ENCODE results near the gene IL1R1. TPM values are rescaled to one million over a fixed set of nuclear protein-coding genes. Genes with fewer than 3 reads are reported as not detected.

The IL1R1 gene, protein sequence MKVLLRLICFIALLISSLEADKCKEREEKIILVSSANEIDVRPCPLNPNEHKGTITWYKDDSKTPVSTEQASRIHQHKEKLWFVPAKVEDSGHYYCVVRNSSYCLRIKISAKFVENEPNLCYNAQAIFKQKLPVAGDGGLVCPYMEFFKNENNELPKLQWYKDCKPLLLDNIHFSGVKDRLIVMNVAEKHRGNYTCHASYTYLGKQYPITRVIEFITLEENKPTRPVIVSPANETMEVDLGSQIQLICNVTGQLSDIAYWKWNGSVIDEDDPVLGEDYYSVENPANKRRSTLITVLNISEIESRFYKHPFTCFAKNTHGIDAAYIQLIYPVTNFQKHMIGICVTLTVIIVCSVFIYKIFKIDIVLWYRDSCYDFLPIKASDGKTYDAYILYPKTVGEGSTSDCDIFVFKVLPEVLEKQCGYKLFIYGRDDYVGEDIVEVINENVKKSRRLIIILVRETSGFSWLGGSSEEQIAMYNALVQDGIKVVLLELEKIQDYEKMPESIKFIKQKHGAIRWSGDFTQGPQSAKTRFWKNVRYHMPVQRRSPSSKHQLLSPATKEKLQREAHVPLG
- total RNA-seq: 30.5 and 377 TPM in 2 replicates

DNA sequence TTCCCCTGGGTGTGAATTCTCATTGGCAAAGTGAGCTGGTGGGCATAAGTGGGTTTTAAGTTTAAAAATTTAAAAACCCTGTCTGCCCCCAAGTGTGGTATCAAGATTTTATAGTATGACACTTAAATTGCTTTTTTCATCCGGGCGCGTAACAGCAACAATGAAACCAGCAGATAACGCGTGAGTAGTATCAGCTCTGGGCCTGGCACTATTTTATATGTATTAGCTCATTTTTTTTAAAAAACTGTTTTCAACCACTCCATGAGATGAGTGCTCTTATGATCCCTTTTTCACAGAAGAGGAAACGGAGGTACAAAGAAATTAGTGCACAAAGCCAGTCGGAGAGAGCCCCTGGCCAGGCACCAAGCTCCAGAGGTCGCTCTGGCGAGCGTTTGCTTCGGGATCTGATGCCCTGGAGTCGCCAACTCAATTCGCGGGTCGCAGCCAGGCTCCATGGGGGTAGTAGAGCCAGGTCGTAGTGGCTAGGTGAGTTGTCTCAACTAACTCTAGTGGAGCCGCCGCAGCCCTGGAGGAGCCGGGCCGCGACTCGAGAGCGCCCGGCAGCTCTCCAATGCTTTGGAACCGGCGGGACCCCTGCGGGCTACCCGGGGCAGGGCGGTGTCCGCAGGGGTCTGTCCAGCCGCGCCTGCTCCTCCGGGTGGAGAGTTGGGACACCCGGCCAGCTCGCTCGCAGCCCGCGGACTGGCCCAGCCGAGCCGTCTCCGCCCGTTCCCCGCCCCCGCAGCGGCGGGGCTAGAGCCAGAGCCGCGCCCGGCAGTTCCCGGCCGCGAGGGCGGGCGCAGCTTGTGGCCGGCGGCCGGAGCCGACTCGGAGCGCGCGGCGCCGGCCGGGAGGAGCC lies at the start of gene IL1R1:
IL1R1 (plus strand) TSS at position 777 of the 859 bp plus-strand sequence. CDS start 14,979 bp downstream, outside the sequence.

DNA sequence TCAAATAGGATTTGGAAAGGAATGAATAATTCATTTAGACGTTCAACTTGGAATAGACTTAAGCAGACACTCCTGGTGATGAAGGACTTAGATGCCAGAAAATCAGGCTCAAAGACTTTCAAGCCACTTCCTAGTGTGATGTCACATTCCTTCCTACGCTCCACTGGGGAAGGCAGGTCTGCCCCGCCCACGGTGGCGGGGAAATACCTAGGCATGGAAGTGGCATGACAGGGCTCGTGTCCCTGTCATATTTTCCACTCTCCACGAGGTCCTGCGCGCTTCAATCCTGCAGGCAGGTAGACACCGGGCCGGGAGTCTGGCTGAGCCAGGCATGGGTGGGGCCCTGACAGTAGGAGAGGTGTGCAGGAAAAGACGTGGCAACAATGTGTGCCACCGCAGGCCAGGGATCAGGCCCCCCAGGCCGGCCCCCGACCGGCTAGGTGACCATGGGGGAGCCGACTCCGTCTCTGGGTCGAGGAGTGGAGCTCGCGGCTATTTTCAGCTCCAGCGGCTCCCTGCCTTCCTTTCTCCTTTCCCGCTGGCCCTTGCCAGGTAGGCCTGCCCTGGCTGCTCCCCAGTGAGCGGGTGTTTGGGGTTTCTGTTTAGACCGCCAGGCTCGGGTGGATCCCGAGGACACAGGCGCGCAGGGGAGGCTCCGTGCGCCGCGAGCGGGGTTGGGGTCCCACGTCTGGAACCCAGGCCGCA lies 44.4 kb downstream of the IL1R1 start, which contains the start of gene IL1RL2:
IL1RL2 (plus strand) TSS at position 233 of the 705 bp plus-strand sequence. CDS start 845 bp downstream, outside the sequence.

Other genes with a start within 250 kb of the IL1R1 start
- gene IL1R2, start 150.8 kb upstream of the IL1R1 start, total RNA-seq: 1.0 and 6.1 TPM in 2 replicates
- 0.52 and 0.88 TPM in 2 replicates for gene IL1RL2, start 44.3 kb downstream of the IL1R1 start, total RNA-seq
- 2.1 and 108 TPM in 2 replicates for gene IL1RL1, start 168.8 kb downstream of the IL1R1 start, total RNA-seq
- gene IL18R1, start 213.1 kb downstream of the IL1R1 start, total RNA-seq: 3.1 and 57.0 TPM in 2 replicates

All from epithelial cell of alveolus of lung (primary cell).